ENCODE measurements around the gene ZNF560. TPM values are rescaled to one million over a fixed set of nuclear protein-coding genes. Genes with fewer than 3 reads are reported as not detected.
A peak's percentile ranks its signal among the peaks of the same experiment; 100 is the strongest.

The ZNF560 gene
- total RNA-seq, 6 experiments from 2014 or later: not detected

GRCh38 chr19:9538183-9539058, 40.0 kb upstream of the ZNF560 start, which contains the start of gene ZNF426:
TSS of gene ZNF426 (minus strand) at chr19:9538645. CDS start at chr19:9536232, 2,413 bp downstream.
- Histone ChIP-seq H3K27me3 (no peaks in the 10 kb centered on the region), H3K4me3 (peak within 1 kb of the TSS; percentile 59 to 88 (median 61)), H3K36me3 (peaks cover 0 to 24% (median 6%) of the 10 kb centered on the region in 4 donors), H3K4me1 (peaks cover 0 to 7% (median 0%) of the 10 kb centered on the region in 4 donors), H3K27ac (peak within 1 kb of the TSS; percentile 69 to 83 (median 71)), H3K9me3 (peaks cover 0 to 10% (median 0%) of the 10 kb centered on the region in 4 donors)
- no peak for TF ChIP-seq POLR2A (IDR thresholded peaks at IDR 0.05)
- TF ChIP-seq, protein P1, sequence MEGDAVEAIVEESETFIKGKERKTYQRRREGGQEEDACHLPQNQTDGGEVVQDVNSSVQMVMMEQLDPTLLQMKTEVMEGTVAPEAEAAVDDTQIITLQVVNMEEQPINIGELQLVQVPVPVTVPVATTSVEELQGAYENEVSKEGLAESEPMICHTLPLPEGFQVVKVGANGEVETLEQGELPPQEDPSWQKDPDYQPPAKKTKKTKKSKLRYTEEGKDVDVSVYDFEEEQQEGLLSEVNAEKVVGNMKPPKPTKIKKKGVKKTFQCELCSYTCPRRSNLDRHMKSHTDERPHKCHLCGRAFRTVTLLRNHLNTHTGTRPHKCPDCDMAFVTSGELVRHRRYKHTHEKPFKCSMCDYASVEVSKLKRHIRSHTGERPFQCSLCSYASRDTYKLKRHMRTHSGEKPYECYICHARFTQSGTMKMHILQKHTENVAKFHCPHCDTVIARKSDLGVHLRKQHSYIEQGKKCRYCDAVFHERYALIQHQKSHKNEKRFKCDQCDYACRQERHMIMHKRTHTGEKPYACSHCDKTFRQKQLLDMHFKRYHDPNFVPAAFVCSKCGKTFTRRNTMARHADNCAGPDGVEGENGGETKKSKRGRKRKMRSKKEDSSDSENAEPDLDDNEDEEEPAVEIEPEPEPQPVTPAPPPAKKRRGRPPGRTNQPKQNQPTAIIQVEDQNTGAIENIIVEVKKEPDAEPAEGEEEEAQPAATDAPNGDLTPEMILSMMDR (IDR thresholded peaks at IDR 0.05): no peak
- ATAC-seq (peak; percentile 87 to 98 (median 96)), DNase-seq (peak; percentile 80 to 87 (median 80))
- intact Hi-C loops (cut with DNase I): no loop called here
- 2% methylated on average over 44 of the region's 49 CpGs for WGBS (ENCODE audit: insufficient coverage, low coverage, low lambda C conversion rate, missing lambda C conversion rate)

- Histone ChIP-seq H3K36me3 (peaks cover 0 to 47% (median 16%) of the 10 kb centered on the region in 4 donors), H3K9me3 (peaks cover 0 to 27% (median under 1%) of the 10 kb centered on the region in 4 donors), H3K27ac (no peak overlapping the region), H3K4me1 (peaks cover 0 to 7% (median 0%) of the 10 kb centered on the region in 4 donors), H3K27me3 (no peaks in the 10 kb centered on the region), H3K4me3 (no peak overlapping the region)
- 75% methylated on average over 2 of the region's 4 CpGs for WGBS (ENCODE audit: insufficient coverage, low coverage, low lambda C conversion rate, missing lambda C conversion rate)
- no peak for ATAC-seq
- intact Hi-C loops (cut with DNase I): no loop called here
- no peak for TF ChIP-seq POLR2A (IDR thresholded peaks at IDR 0.05)
- DNase-seq: no peak
These were observed 37.5 kb upstream of the ZNF560 start for GRCh38 chr19:9535934-9536333.

- Histone ChIP-seq H3K36me3 (peaks cover 0 to 75% (median 37%) of the 10 kb centered on the region in 4 donors), H3K9me3 (peaks cover 6 to 67% (median 33%) of the 10 kb centered on the region in 4 donors), H3K27ac (no peak overlapping the region), H3K27me3 (no peaks in the 10 kb centered on the region), H3K4me3 (no peak overlapping the region), H3K4me1 (no peaks in the 10 kb centered on the region)
- ATAC-seq (no peak), DNase-seq (no peak)
- intact Hi-C loops (cut with DNase I): no loop called here
- WGBS (ENCODE audit: insufficient coverage, low coverage, low lambda C conversion rate, missing lambda C conversion rate): 90% methylated on average over 3 of the region's 4 CpGs
- no peak for TF ChIP-seq POLR2A (IDR thresholded peaks at IDR 0.05)
- TF ChIP-seq, protein P1 (IDR thresholded peaks at IDR 0.05): no peak
These were observed 33.5 kb upstream of the ZNF560 start for GRCh38 chr19:9531933-9532332.

- intact Hi-C loops (cut with DNase I): no loop called here
- Histone ChIP-seq H3K9me3 (peaks cover 6 to 72% (median 41%) of the 10 kb centered on the region in 4 donors), H3K4me1 (no peaks in the 10 kb centered on the region), H3K27ac (no peak overlapping the region), H3K27me3 (no peaks in the 10 kb centered on the region), H3K4me3 (no peak overlapping the region), H3K36me3 (peaks cover 0 to 56% (median 32%) of the 10 kb centered on the region in 4 donors)
- 93% methylated on average over 3 of the region's 5 CpGs for WGBS (ENCODE audit: insufficient coverage, low coverage, low lambda C conversion rate, missing lambda C conversion rate)
- no peak for DNase-seq
- TF ChIP-seq, protein P1 (IDR thresholded peaks at IDR 0.05): no peak
- no peak for TF ChIP-seq POLR2A (IDR thresholded peaks at IDR 0.05)
- ATAC-seq: no peak
These were observed 30.4 kb upstream of the ZNF560 start for GRCh38 chr19:9528757-9529336.
